Epithelial cell of proximal tubule (primary cell): ENCODE data around the gene NOS1AP. TPM values are rescaled to one million over a fixed set of nuclear protein-coding genes. Genes with fewer than 3 reads are reported as not detected.
A peak's percentile ranks its signal among the peaks of the same experiment; 100 is the strongest.

Source experiments
- DNase-seq: peaks from one replicate; pipeline ENCODE4 v3.0.0-alpha.2; 2011; ENCODE audit warnings: low read depth
- H3K4me3 ChIP-seq: 2 replicates; pipeline ENCODE4 v1.5.1; 2011; ENCODE audit warnings: low read depth, mild to moderate bottlenecking, low read length
- total RNA-seq: library from RNA; depleted of rRNA; stranded (reverse); fragments of >200 nt; gene quantifications from 2 replicates; pipeline ENCODE4 v1.2.3, GENCODE V29; 2015
- TF ChIP-seq, protein P1 (sequence below): conservative IDR thresholded peaks from 2 replicates; pipeline ENCODE4 v1.5.1; 2012; ENCODE audit warnings: low read depth, mild to moderate bottlenecking, low read length

NOS1AP gene
- total RNA-seq, 1 donor from 2014 or later: 2.2 TPM

DNA sequence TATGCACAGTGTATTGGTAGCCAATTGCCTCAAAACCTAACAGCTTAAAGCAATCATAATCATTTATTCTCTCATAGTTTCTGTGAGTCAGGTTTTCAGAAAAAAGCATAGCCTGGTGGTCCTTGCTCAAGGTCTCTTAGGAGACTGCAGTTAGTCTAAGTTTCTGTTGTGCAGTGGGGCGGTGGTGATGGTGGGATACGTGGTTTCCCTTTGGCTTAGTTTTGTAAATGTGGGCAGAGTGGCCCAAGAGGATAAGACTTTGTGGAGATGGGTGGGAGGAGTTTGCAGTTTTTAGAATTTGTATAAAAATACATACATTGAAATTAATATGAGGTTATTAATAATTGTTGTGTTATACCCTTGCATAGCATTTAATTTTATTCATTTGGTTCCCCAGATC lies 68.6 kb downstream of the NOS1AP start:
- TF ChIP-seq, protein P1, sequence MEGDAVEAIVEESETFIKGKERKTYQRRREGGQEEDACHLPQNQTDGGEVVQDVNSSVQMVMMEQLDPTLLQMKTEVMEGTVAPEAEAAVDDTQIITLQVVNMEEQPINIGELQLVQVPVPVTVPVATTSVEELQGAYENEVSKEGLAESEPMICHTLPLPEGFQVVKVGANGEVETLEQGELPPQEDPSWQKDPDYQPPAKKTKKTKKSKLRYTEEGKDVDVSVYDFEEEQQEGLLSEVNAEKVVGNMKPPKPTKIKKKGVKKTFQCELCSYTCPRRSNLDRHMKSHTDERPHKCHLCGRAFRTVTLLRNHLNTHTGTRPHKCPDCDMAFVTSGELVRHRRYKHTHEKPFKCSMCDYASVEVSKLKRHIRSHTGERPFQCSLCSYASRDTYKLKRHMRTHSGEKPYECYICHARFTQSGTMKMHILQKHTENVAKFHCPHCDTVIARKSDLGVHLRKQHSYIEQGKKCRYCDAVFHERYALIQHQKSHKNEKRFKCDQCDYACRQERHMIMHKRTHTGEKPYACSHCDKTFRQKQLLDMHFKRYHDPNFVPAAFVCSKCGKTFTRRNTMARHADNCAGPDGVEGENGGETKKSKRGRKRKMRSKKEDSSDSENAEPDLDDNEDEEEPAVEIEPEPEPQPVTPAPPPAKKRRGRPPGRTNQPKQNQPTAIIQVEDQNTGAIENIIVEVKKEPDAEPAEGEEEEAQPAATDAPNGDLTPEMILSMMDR: no peak

DNA sequence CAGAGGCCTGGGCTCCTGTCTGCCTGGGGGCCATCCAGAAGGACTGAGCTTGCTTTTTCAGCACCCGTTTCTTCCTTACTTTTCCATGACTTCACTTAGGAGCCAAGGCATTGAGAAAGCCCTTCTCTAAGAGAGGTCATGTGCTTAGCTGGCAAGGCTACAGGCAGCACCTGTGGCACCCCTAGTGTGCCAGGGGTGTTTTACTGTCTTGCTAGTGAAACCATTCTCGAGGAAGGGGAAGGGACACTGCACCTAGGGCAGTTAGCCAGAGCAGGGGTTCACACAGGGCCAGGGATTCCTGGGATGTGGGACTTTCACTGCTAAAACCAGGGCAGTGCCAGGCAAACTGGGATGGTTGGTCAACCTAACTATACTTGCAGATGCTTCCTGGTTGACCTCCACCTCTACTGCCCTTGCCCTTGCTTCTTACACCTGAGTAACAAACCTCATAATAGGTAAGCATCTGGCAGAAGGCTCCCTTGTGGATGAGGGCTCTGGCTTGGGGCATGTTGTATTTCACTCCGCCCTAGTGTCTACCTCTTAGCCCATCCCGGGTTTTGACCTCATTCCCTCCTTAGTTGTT lies 69.2 kb downstream of the NOS1AP start:
- TF ChIP-seq, protein P1: no peak
- no peak overlapping the region for H3K4me3 ChIP-seq
- no peak for DNase-seq

More for the DNA sequence above, 68.6 kb downstream of the NOS1AP start:
- no peak overlapping the region for H3K4me3 ChIP-seq
- no peak for DNase-seq

DNA sequence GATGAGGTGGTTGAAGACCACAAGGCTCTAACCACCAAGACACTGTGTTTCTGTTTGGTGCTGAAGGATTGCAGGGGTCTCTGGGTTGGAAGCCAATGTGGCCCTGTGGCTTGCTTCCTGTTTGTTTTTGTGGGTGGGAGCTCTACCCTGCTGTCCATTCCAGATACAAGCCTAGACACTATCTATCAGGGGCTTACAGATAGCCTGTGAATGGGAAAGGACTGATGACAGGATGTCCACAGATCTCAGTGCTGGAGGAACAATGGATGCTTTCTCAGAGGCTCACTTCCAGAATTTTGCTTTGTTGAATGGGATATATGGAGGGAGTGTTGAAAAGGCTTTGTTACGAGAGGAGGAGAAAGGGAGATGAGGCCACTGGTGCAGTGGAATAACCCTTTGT lies 69.7 kb downstream of the NOS1AP start:
- H3K4me3 ChIP-seq: no peak overlapping the region
- no peak for DNase-seq
- TF ChIP-seq, protein P1: no peak

DNA sequence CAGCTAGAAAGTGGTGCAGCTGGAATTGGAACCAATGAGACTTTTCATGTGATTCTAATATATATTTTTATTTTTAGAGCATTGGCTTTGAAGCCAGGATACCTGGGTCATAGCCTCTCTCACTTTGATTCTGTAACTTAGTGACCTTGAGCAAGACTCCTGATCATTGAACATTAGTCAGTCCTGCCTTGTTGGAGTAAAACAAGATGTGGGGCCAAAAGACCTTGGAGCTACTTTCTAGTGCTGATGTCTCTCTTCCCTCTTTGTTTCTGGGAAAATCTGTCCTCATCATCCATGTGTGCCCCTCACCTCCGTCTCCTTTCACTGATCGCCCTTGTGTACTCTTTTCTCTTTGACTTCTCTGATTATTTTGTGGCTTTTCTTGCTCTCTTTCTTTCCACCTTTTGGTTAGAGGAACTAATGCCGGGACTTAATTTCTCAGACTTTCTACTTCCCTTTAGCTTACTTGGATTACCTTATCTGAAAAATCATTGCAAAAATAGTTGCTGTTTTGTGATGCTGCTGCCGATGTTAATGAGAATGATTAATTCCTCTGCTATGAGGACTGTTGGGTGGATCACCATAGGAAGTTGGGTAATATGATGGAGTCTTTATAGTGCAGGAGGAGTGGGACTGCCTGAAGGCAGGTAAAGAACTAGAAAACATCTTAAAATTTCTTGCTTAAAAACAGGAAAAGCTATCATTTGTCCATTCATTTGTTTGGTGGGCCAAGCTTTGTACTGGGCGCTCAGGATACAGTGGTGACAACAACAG lies 72.0 kb downstream of the NOS1AP start:
- TF ChIP-seq, protein P1: no peak
- no peak overlapping the region for H3K4me3 ChIP-seq
- DNase-seq: peak; percentile 35

DNA sequence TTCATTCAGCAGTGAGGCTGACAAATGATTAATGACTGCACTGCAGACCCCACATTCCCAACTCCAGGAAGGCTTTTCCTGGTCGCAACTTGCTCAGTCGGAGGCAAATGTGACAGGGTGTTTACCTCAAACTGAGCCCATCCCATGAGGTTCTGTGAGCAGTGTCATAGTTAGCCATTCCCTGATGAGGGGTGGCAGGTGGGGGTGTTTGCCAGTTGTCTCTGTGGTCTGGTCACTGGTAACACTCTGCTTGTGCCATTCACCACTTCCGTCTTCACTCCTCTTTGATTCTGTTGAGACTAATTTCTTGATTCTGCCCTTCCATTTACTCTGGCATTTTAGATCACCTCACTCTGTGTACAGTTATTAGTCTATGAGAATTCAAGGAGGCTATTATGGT lies 73.5 kb downstream of the NOS1AP start:
- TF ChIP-seq, protein P1: no peak
- no peak for DNase-seq
- H3K4me3 ChIP-seq: no peak overlapping the region

DNA sequence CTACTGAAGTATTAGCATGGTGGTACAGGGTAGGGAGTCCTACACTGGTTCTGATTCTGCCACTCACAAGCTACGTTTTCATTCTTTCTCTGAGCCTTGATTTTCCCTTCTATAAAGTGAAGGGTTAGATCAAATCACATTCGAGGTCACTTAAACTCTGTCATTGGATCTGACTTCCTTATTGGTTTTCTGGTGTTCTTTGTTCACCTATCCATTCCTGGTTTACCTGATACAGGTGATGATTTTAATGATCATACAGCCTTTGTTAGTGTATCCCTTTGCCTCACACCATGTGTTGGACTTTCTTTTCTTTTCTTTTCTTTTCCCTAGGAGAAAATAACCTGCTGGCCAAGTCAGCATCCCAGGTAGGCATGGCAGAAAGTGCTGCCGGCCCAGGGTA lies 74.8 kb downstream of the NOS1AP start:
- TF ChIP-seq, protein P1: no peak
- H3K4me3 ChIP-seq: no peak overlapping the region
- DNase-seq: no peak

DNA sequence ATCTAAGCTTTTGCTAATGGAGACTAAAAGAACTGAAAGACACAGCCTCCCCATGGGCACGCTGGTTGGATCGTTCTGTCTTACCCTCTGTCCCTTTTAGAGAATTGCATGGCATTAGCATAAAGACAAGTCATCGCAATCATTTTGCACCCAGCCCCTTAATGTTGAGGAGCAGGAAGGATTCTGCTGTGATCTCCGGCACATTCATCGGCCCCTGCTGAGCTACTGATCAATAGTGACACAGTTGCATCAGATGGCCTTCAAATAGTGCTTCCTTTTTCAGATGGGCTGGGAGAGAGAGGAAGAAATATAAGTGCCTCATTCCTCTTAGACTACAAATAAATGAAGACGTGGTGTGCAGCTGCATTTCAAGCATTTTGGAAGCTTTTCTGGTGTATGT lies 75.4 kb downstream of the NOS1AP start:
- no peak for DNase-seq
- no peak overlapping the region for H3K4me3 ChIP-seq
- TF ChIP-seq, protein P1: no peak
